H1 (cell line): ENCODE data around the gene DNAJB6. TPM values are rescaled to one million over a fixed set of nuclear protein-coding genes. Genes with fewer than 3 reads are reported as not detected.
A peak's percentile ranks its signal among the peaks of the same experiment; 100 is the strongest.

ENCODE experiments used
- CTCF ChIA-PET: fragments of 300-600 bp; sonication (Branson Sonifier 250); formaldehyde crosslinking; loops from one replicate; lab custom pipeline; 2021; ENCODE audit not compliant: partially characterized antibody; lab: Charles Lee
- POLR2A ChIA-PET: fragments of 300-600 bp; sonication (Branson Sonifier 250); formaldehyde crosslinking; loops from one replicate; lab custom pipeline; 2021; ENCODE audit warnings: inconsistent platforms; ENCODE audit not compliant: partially characterized antibody; lab: Charles Lee
- DNase-seq, 2 experiments: peaks; one replicate each; pipeline versions ENCODE4 v3.0.0 to v3.0.0-alpha.2; 2010 to 2022; ENCODE audit warnings: low spot score in 2 of 2, low read depth in 1 of 2, mixed read lengths in 1 of 2
- FAIRE-seq: peaks from 2 replicates; lab custom pipeline; 2011; peaks lifted over from hg19 to GRCh38; lab: Jason Lieb, UNC
- H2AFZ ChIP-seq: 2 replicates; pipeline ENCODE4 v1.8.1; 2012; ENCODE audit warnings: low read length, inconsistent platforms
- H2AK5ac ChIP-seq: 2 replicates; pipeline ENCODE4 v1.6.1; 2013; ENCODE audit warnings: low read depth, low read length
- H2BK120ac ChIP-seq: replicated peaks from 2 replicates; pipeline ENCODE3; 2013; ENCODE audit warnings: low read depth, low read length, inconsistent platforms
- H2BK12ac ChIP-seq: 2 replicates; pipeline ENCODE4 v1.6.1; 2013; ENCODE audit warnings: low read depth, low read length
- H2BK15ac ChIP-seq: 2 replicates; pipeline ENCODE4 v1.6.1; 2013; ENCODE audit warnings: low read length
- H2BK20ac ChIP-seq: 2 replicates; pipeline ENCODE4 v1.6.1; 2013; ENCODE audit warnings: low read length
- H2BK5ac ChIP-seq: 2 replicates; pipeline ENCODE4 v1.6.1; 2013; ENCODE audit warnings: low read depth, low read length
- H3K14ac ChIP-seq: 2 replicates; pipeline ENCODE4 v1.6.1; 2013; ENCODE audit warnings: inconsistent platforms; ENCODE audit not compliant: insufficient read length
- H3K18ac ChIP-seq: 2 replicates; pipeline ENCODE4 v1.6.1; 2013; ENCODE audit warnings: low read length; ENCODE audit errors: extremely low read depth
- H3K23ac ChIP-seq: 2 replicates; pipeline ENCODE4 v1.6.1; 2013; ENCODE audit warnings: inconsistent platforms; ENCODE audit not compliant: insufficient read length
- H3K23me2 ChIP-seq: 2 replicates; pipeline ENCODE4 v1.6.1; 2013; ENCODE audit warnings: low read depth, low read length
- H3K27ac ChIP-seq: 2 replicates; pipeline ENCODE4 v1.6.1; 2011; ENCODE audit warnings: low read depth, low read length, inconsistent platforms
- H3K27me3 ChIP-seq, 4 experiments: replicated peaks in 1 of 4; 1 replicate in 1 of 4; 2 replicates in 3 of 4; pipeline versions ENCODE4 v1.6.1 to v1.8.1; 2011 to 2013; ENCODE audit warnings: low read length in 3 of 4, mild to moderate bottlenecking in 3 of 4, inconsistent platforms in 2 of 4, mixed read lengths in 2 of 4, moderate library complexity in 1 of 4; ENCODE audit not compliant: control insufficient read depth in 3 of 4, insufficient read depth in 3 of 4; ENCODE audit errors: extremely low read depth in 1 of 4
- H3K36me3 ChIP-seq, 4 experiments: 2 replicates each; pipeline versions ENCODE4 v1.6.1 to v1.8.1; 2011 to 2013; ENCODE audit warnings: mild to moderate bottlenecking in 4 of 4, low read length in 3 of 4, moderate library complexity in 2 of 4, control low read depth in 1 of 4, inconsistent platforms in 1 of 4; ENCODE audit not compliant: insufficient read depth in 4 of 4, control insufficient read depth in 2 of 4
- H3K4ac ChIP-seq: replicated peaks from 2 replicates; pipeline ENCODE3; 2013; ENCODE audit warnings: low read length, low read depth, mixed read lengths, inconsistent platforms; ENCODE audit not compliant: insufficient read length
- H3K4me1 ChIP-seq, 4 experiments: replicated peaks in 1 of 4; 1 replicate in 1 of 4; 2 replicates in 3 of 4; pipeline versions ENCODE4 v1.6.1 to v1.8.1; 2011 to 2013; ENCODE audit warnings: low read length in 3 of 4, inconsistent platforms in 2 of 4, mixed read lengths in 1 of 4; ENCODE audit not compliant: insufficient read depth in 4 of 4, control insufficient read depth in 3 of 4
- H3K4me2 ChIP-seq, 2 experiments: 2 replicates each; pipeline versions ENCODE4 v1.6.1 to v1.8.1; 2011 to 2013; ENCODE audit warnings: low read depth in 2 of 2, low read length in 2 of 2, control low read depth in 1 of 2, inconsistent platforms in 1 of 2, mild to moderate bottlenecking in 1 of 2; ENCODE audit not compliant: insufficient read depth in 1 of 2
- H3K4me3 ChIP-seq, 4 experiments: fragments of 200-600, 300-600 bp in 1 of 4; sonication (generic), shearing (Covaris generic), sonication (Bioruptor Twin) in 1 of 4; 2 replicates each; pipeline versions ENCODE4 v1.5.1 to v1.8.1; 2011 to 2016; ENCODE audit warnings: low read length in 4 of 4, low read depth in 3 of 4, control low read depth in 2 of 4, inconsistent platforms in 2 of 4, mild to moderate bottlenecking in 2 of 4, mixed read lengths in 1 of 4, moderate library complexity in 1 of 4; ENCODE audit not compliant: insufficient read depth in 2 of 4; ENCODE audit errors: extremely low read depth in 1 of 4
- H3K56ac ChIP-seq: replicated peaks from 2 replicates; pipeline ENCODE3; 2013; ENCODE audit warnings: low read depth, mild to moderate bottlenecking, mixed read lengths, low read length, inconsistent platforms; ENCODE audit not compliant: insufficient read length
- H3K79me1 ChIP-seq: 2 replicates; pipeline ENCODE4 v1.6.1; 2013; ENCODE audit warnings: low read depth, low read length, control low read depth
- H3K79me2 ChIP-seq, 2 experiments: 2 replicates each; pipeline versions ENCODE4 v1.6.1 to v1.8.1; 2012 to 2013; ENCODE audit warnings: low read length in 2 of 2, mild to moderate bottlenecking in 2 of 2, inconsistent platforms in 1 of 2; ENCODE audit not compliant: insufficient read depth in 2 of 2, control insufficient read depth in 1 of 2
- H3K9ac ChIP-seq, 4 experiments: replicated peaks in 1 of 4; 1 replicate in 1 of 4; 2 replicates in 3 of 4; pipeline versions ENCODE4 v1.6.1 to v1.8.1; 2011 to 2013; ENCODE audit warnings: low read depth in 3 of 4, low read length in 3 of 4, control low read depth in 2 of 4, mild to moderate bottlenecking in 2 of 4, moderate library complexity in 2 of 4, inconsistent platforms in 1 of 4; ENCODE audit errors: extremely low read depth in 1 of 4
- H3K9me3 ChIP-seq, 2 experiments: 2 replicates each; pipeline versions ENCODE4 v1.6.1 to v1.8.1; 2012 to 2013; ENCODE audit warnings: mild to moderate bottlenecking in 2 of 2, moderate library complexity in 2 of 2, control low read depth in 1 of 2, inconsistent platforms in 1 of 2, low read depth in 1 of 2, low read length in 1 of 2, mixed read lengths in 1 of 2; ENCODE audit not compliant: insufficient read depth in 2 of 2
- H4K20me1 ChIP-seq, 2 experiments: replicated peaks in 1 of 2; 2 replicates each; pipeline versions ENCODE3 to v1.8.1; 2011 to 2013; ENCODE audit warnings: inconsistent platforms in 2 of 2, low read length in 2 of 2, mild to moderate bottlenecking in 1 of 2; ENCODE audit not compliant: insufficient read depth in 2 of 2, control insufficient read depth in 1 of 2
- H4K5ac ChIP-seq: 2 replicates; pipeline ENCODE4 v1.6.1; 2013; ENCODE audit warnings: low read length, low read depth, mixed read lengths, inconsistent platforms; ENCODE audit not compliant: insufficient read length
- H4K8ac ChIP-seq: 2 replicates; pipeline ENCODE4 v1.8.0; 2013; ENCODE audit warnings: mild to moderate bottlenecking, moderate library complexity, low read length, inconsistent platforms; ENCODE audit not compliant: insufficient read depth; ENCODE audit errors: extremely low read depth
- H4K91ac ChIP-seq: replicated peaks from 2 replicates; pipeline ENCODE3; 2013; ENCODE audit warnings: low read length, mixed read lengths, inconsistent platforms; ENCODE audit not compliant: insufficient read length
- CEBPB ChIP-seq: IDR thresholded peaks from 2 replicates; pipeline ENCODE4 v1.6.1; 2012; ENCODE audit warnings: low read depth, low read length
- CTCF ChIP-seq, 3 experiments: IDR thresholded peaks; 1 replicate in 2 of 3; 2 replicates in 1 of 3; pipeline versions ENCODE4 v1.5.1 to v1.6.1; 2011; ENCODE audit warnings: low read length in 3 of 3, mild to moderate bottlenecking in 3 of 3, inconsistent platforms in 2 of 3, low read depth in 1 of 3, moderate library complexity in 1 of 3; ENCODE audit not compliant: insufficient read depth in 1 of 3; ENCODE audit errors: control extremely low read depth in 1 of 3
- MAX ChIP-seq: IDR thresholded peaks from 2 replicates; pipeline ENCODE4 v1.6.1; 2012; ENCODE audit warnings: inconsistent platforms
- NRF1 ChIP-seq: IDR thresholded peaks from 2 replicates; pipeline ENCODE4 v1.6.1; 2011; ENCODE audit warnings: mild to moderate bottlenecking, low read depth, low read length, improper control_type of control experiment
- SRF ChIP-seq: IDR thresholded peaks from 2 replicates; pipeline ENCODE4 v1.6.1; 2011; ENCODE audit warnings: mild to moderate bottlenecking, low read depth, low read length, moderate library complexity
- USF2 ChIP-seq: IDR thresholded peaks from 2 replicates; pipeline ENCODE4 v1.6.1; 2011; ENCODE audit warnings: low read length, improper control_type of control experiment
- WGBS, 2 experiments: shearing (Covaris generic) in 1 of 2; methylation state at CpG; one replicate each; pipeline versions ENCODE4 v1.1.6 to v1.1.7; 2013 to 2015; ENCODE audit warnings: low lambda C conversion rate in 2 of 2, mixed read lengths in 2 of 2, inconsistent platforms in 1 of 2, low coverage in 1 of 2, missing lambda C conversion rate in 1 of 2; ENCODE audit not compliant: insufficient replicate concordance in 2 of 2, insufficient coverage in 1 of 2, insufficient read length in 1 of 2; ENCODE audit errors: extremely low coverage in 1 of 2, missing lambda C conversion rate in 1 of 2; 5-methylcytosine and 5-hydroxymethylcytosine counted together
- polyA plus RNA-seq, 7 experiments: library from polyadenylated mRNA; depleted of rRNA in 3 of 7; stranded (reverse) in 5 of 7; unstranded in 2 of 7; fragments of >200 nt in 5 of 7; fragments of 200-250 nt in 2 of 7; gene quantifications; 1 replicate in 5 of 7; 2 replicates in 1 of 7; 4 replicates in 1 of 7; pipeline versions ENCODE4 v1.2.1 to v1.2.3, GENCODE V29; 2011 to 2013; ENCODE audit warnings: missing spikeins in 2 of 7, mixed read lengths in 2 of 7
- total RNA-seq: library from RNA; stranded (reverse); fragmentation: NEBNext Ultra II Directional; extraction: Animal tissue kit (Norgen Biotek cat#: 25700); gene quantifications from 2 replicates; pipeline ENCODE4 v1.2.1, GENCODE V29; 2021

The DNAJB6 gene
- total and polyA plus RNA-seq, 2 of the 8 experiments (the other 6 are each of a cell fraction or from before 2014, with no cell fraction given), result 166 to 295 TPM

GRCh38 chr7:157427811-157428553 lies 91.2 kb downstream of the DNAJB6 start:
- POLR2A ChIA-PET, result interaction anchor here (0.6 kb wide), 1 partner anchor 1784 kb away, joined by 3 read pairs; no protein-coding TSS in a partner anchor
- H3K56ac ChIP-seq, result no peak overlapping the region
- FAIRE-seq (no peak), DNase-seq (peak in 1 of 2 experiments; percentile 46)
- no peak overlapping the region for H3K4me2 ChIP-seq
- H4K20me1 ChIP-seq, result peaks cover 0 to under 1% of the 10 kb centered on the region in 2 experiments
- no peak overlapping the region; the same call in 1 of the 2 replicates for H3K18ac ChIP-seq
- H3K4ac ChIP-seq, result no peak overlapping the region
- H2AFZ ChIP-seq, result no peak overlapping the region
- H2BK120ac ChIP-seq, result no peak overlapping the region
- no peak overlapping the region for H3K4me3 ChIP-seq
- peaks cover 6% of the 10 kb centered on the region for H3K23me2 ChIP-seq
- H2BK5ac ChIP-seq, result no peak overlapping the region
- CTCF ChIA-PET, result interaction anchor here (1.8 kb wide), 1 partner anchor 47 kb away, joined by 4 read pairs; no protein-coding TSS in a partner anchor
- no peak overlapping the region for H4K91ac ChIP-seq
- no peaks in the 10 kb centered on the region for H3K27me3 ChIP-seq
- no peak overlapping the region for H2BK15ac ChIP-seq
- H3K23ac ChIP-seq, result no peak overlapping the region
- no peak overlapping the region for H3K9ac ChIP-seq
- no peak overlapping the region for H2BK12ac ChIP-seq
- H3K27ac ChIP-seq, result no peak overlapping the region
- TF ChIP-seq NRF1 (no peak), USF2 (no peak), CTCF (IDR thresholded peaks at IDR 0.05; ENCODE audit: control extremely low read depth in 1 of 3, insufficient read depth in 1 of 3, low read depth in 1 of 3, low read length in 3 of 3) (no peak), CEBPB (no peak), MAX (no peak), SRF (no peak)
- 0 out of 2 replicates have a peak overlapping the region, but pooled peaks have one; percentile 44 for H4K8ac ChIP-seq
- no peaks in the 10 kb centered on the region for H3K79me1 ChIP-seq
- H3K14ac ChIP-seq, result no peak overlapping the region
- H3K79me2 ChIP-seq, result no peaks in the 10 kb centered on the region
- no peak overlapping the region for H4K5ac ChIP-seq
- no peak overlapping the region for H2AK5ac ChIP-seq
- H3K9me3 ChIP-seq, result no peaks in the 10 kb centered on the region
- no peak overlapping the region for H2BK20ac ChIP-seq
- peaks cover 0 to 9% (median 7%) of the 10 kb centered on the region in 4 experiments; a peak in 6 of 7 replicates for H3K4me1 ChIP-seq
- H3K36me3 ChIP-seq, result no peaks in the 10 kb centered on the region
- 91% methylated on average over 17 of the region's 23 CpGs; no CpG with 5 or more reads in 1 of the 2 experiments for WGBS, 2 experiments
